ENCODE measurements around the gene CD48. TPM values are rescaled to one million over a fixed set of nuclear protein-coding genes. Genes with fewer than 3 reads are reported as not detected.

The CD48 gene
- total RNA-seq, 1 experiment from 2014 or later: not detected

DNA sequence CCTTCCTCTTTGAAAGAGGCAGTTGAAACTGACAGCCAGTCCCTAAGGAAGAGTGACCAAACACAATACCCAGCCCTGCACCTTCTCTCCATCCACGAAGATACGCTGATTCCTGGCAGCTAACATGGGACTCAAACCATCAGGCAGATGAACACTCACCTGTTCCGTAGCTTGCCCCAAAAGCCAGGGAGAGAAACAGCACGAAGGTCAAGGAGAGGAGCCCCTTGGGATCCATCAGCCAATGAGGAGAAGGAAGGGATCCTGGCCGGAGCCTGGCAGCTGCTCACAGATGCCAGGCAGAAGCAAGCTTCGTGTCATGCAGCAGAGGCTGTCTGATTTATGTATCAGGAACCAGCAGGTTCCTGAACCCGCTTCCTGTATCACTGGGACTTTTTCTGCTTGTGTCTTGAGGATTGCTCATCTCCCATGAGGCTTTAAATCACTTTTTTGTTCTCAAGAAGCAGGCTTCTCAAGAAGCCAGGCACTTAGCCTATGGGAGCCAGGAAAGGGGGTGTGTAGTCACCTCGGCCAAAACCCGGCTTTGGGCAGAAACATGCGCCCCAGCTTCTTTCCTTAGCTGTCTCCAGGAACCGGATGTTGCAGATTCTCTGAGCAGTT is 64.8 kb downstream of the CD48 start, which contains the start of gene SLAMF1:
SLAMF1 (minus strand) TSS at position 334 of the 618 bp plus-strand sequence; CDS start at position 235, 99 bp downstream.
- no peak within 1 kb of the TSS for H3K4me3 Mint-ChIP-seq (ENCODE audit: low read depth, unreplicated experiment)
- intact Hi-C loops (cut with micrococcal nuclease; ENCODE audit: unreplicated experiment): no loop called here
- no peak for DNase-seq

DNA sequence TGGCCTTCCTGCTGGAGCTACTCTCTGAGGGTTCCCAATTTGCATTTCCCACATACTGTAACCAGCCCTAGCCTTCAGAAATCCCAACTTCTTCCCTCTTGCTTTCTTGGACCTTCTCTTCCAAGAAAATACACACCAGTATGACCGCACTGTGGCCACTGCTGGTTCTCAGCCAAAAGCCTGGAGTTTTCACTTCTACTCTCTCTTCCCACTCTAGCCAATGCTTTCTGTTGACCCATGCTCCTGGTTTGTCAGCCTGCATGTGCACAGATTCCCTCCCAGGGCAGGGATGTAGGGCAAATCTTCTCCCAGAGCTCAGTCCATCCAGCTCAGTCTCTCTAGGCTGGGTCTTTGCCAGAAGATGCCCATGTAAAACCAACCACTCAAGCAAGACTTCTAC is 65.4 kb downstream of the CD48 start:
- no TSS peak for BruUV-seq (replicated peaks)

More for the DNA sequence above, 64.8 kb downstream of the CD48 start, which contains the start of gene SLAMF1:
- TF ChIP-seq, protein P1, sequence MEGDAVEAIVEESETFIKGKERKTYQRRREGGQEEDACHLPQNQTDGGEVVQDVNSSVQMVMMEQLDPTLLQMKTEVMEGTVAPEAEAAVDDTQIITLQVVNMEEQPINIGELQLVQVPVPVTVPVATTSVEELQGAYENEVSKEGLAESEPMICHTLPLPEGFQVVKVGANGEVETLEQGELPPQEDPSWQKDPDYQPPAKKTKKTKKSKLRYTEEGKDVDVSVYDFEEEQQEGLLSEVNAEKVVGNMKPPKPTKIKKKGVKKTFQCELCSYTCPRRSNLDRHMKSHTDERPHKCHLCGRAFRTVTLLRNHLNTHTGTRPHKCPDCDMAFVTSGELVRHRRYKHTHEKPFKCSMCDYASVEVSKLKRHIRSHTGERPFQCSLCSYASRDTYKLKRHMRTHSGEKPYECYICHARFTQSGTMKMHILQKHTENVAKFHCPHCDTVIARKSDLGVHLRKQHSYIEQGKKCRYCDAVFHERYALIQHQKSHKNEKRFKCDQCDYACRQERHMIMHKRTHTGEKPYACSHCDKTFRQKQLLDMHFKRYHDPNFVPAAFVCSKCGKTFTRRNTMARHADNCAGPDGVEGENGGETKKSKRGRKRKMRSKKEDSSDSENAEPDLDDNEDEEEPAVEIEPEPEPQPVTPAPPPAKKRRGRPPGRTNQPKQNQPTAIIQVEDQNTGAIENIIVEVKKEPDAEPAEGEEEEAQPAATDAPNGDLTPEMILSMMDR (IDR thresholded peaks at IDR 0.05; ENCODE audit: unreplicated experiment): no peak
- H3K9me3 Mint-ChIP-seq (ENCODE audit: low read depth, unreplicated experiment): no peaks in the 10 kb centered on the region
- no peaks in the 10 kb centered on the region for H3K36me3 Mint-ChIP-seq (ENCODE audit: insufficient read depth, unreplicated experiment)
- H3K27me3 Mint-ChIP-seq (ENCODE audit: unreplicated experiment): peaks cover 75% of the 10 kb centered on the region
- no TSS peak for BruUV-seq (replicated peaks)
- CTCF ChIA-PET: no interaction called here
- no peak within 1 kb of the TSS for H3K27ac Mint-ChIP-seq (ENCODE audit: unreplicated experiment)
- no peaks in the 10 kb centered on the region for H3K4me1 Mint-ChIP-seq (ENCODE audit: low read depth, unreplicated experiment)

DNA sequence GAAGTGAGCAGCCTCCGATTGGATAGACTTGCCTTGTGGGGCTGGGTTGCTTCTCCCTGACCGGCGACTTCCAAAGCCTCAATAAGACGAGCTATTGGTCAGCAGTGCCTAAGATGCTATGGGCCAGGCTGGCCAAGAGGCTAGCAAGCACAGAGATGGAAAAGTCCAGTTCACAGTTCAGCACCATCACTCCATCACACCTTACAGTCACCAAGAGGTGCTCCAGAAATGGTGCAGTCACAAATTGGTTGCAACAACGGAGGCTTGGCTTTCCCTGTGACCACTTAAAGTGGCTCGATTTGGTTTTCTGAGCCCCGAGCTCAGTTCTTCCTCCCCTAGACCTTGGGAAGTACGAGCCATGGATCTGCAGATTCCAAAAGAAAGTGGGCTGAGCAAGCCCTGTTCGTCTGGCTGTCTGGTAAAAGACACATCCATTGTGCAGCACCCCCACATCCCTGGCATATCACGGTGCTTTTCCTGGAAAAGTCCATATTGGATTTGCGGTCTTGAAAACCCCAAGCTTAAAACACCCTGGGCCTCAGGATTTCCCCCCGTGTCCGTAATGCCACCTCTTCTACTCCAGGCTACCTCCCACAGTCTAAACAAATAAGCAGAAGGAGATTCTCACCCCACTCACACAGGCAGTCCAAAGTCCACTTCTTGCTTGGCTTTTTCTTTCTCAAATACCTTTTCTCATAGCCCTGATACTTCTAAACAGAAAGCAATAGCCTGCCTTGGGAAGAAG is 66.1 kb downstream of the CD48 start:
- DNase-seq: no peak
- TF ChIP-seq, protein P1 (IDR thresholded peaks at IDR 0.05; ENCODE audit: unreplicated experiment): no peak
- intact Hi-C loops (cut with micrococcal nuclease; ENCODE audit: unreplicated experiment): no loop called here
- Mint-ChIP-seq H3K9me3 (ENCODE audit: low read depth, unreplicated experiment) (no peaks in the 10 kb centered on the region), H3K27ac (ENCODE audit: unreplicated experiment) (no peak overlapping the region), H3K27me3 (ENCODE audit: unreplicated experiment) (peaks cover 63% of the 10 kb centered on the region), H3K36me3 (ENCODE audit: insufficient read depth, unreplicated experiment) (no peaks in the 10 kb centered on the region), H3K4me1 (ENCODE audit: low read depth, unreplicated experiment) (no peaks in the 10 kb centered on the region), H3K4me3 (ENCODE audit: low read depth, unreplicated experiment) (no peak overlapping the region)
- CTCF ChIA-PET: no interaction called here
- BruUV-seq (replicated peaks): no TSS peak

More for the DNA sequence above, 65.4 kb downstream of the CD48 start:
- H3K9me3 Mint-ChIP-seq (ENCODE audit: low read depth, unreplicated experiment): no peaks in the 10 kb centered on the region
- H3K27me3 Mint-ChIP-seq (ENCODE audit: unreplicated experiment): peaks cover 69% of the 10 kb centered on the region
- H3K4me3 Mint-ChIP-seq (ENCODE audit: low read depth, unreplicated experiment): no peak overlapping the region
- DNase-seq: no peak
- H3K4me1 Mint-ChIP-seq (ENCODE audit: low read depth, unreplicated experiment): no peaks in the 10 kb centered on the region
- H3K27ac Mint-ChIP-seq (ENCODE audit: unreplicated experiment): no peak overlapping the region
- CTCF ChIA-PET: no interaction called here
- no peaks in the 10 kb centered on the region for H3K36me3 Mint-ChIP-seq (ENCODE audit: insufficient read depth, unreplicated experiment)
- intact Hi-C loops (cut with micrococcal nuclease; ENCODE audit: unreplicated experiment): no loop called here
- TF ChIP-seq, protein P1 (IDR thresholded peaks at IDR 0.05; ENCODE audit: unreplicated experiment): no peak

DNA sequence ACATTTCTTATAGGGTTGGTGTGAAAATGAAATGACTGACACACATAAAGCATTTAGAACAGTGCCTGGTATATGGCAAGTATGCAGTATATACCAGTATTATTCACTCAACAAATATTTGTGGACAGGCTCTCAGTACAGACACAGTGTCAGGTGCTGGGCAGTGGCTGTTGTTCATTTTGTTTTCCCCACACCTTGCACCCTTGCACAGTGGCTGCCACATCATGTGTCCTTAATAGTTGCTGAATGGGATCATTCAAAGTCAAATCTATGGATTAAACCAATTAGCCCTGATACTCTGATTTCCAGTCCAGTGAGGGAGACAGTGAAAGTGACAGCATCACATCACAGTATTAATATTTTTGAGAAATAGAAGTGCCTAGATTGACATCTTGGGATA is 67.2 kb downstream of the CD48 start:
- no peak for DNase-seq
- no peaks in the 10 kb centered on the region for H3K36me3 Mint-ChIP-seq (ENCODE audit: insufficient read depth, unreplicated experiment)
- H3K4me1 Mint-ChIP-seq (ENCODE audit: low read depth, unreplicated experiment): peaks cover 7% of the 10 kb centered on the region
- CTCF ChIA-PET: no interaction called here
- no TSS peak for BruUV-seq (replicated peaks)
- H3K4me3 Mint-ChIP-seq (ENCODE audit: low read depth, unreplicated experiment): no peak overlapping the region
- H3K27me3 Mint-ChIP-seq (ENCODE audit: unreplicated experiment): peaks cover 68% of the 10 kb centered on the region
- H3K9me3 Mint-ChIP-seq (ENCODE audit: low read depth, unreplicated experiment): no peaks in the 10 kb centered on the region
- TF ChIP-seq, protein P1 (IDR thresholded peaks at IDR 0.05; ENCODE audit: unreplicated experiment): no peak
- no peak overlapping the region for H3K27ac Mint-ChIP-seq (ENCODE audit: unreplicated experiment)
- intact Hi-C loops (cut with micrococcal nuclease; ENCODE audit: unreplicated experiment): no loop called here
